D721Med (cell line): ENCODE data around the gene TMEM178B.

ENCODE experiments used
- DNase-seq: peaks from one replicate; pipeline ENCODE4 v3.0.0; 2011; ENCODE audit warnings: low spot score; ENCODE audit not compliant: insufficient read length
- FAIRE-seq: peaks from 2 replicates; lab custom pipeline; 2011; peaks lifted over from hg19 to GRCh38; lab: Jason Lieb, UNC
- TF ChIP-seq, protein P1 (sequence below): IDR thresholded peaks from 2 replicates; pipeline ENCODE4 v1.5.1; 2012; ENCODE audit warnings: mild to moderate bottlenecking, control low read depth; ENCODE audit not compliant: insufficient read depth; ENCODE audit errors: missing control alignments

TMEM178B gene

DNA sequence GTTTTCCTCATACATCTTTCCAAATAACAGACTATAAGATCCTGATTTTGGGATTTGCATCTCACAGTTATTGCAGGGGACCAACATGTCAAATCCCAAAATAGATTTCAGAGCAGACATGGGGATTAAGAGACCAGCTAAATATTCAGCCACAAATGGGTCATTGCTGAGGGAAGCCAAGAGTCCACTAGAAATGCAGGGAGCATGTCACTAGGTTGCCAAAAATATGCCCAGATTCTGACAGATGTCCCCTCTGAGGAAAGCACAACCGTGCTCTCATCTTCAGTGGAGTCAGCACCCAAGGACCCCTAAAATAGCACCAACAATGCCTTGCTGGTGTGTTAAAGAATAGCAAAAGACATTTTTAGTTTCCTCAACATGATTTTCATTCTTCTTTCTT is 421.2 kb downstream of the TMEM178B start:
- DNase-seq (no peak), FAIRE-seq (no peak)
- TF ChIP-seq, protein P1, sequence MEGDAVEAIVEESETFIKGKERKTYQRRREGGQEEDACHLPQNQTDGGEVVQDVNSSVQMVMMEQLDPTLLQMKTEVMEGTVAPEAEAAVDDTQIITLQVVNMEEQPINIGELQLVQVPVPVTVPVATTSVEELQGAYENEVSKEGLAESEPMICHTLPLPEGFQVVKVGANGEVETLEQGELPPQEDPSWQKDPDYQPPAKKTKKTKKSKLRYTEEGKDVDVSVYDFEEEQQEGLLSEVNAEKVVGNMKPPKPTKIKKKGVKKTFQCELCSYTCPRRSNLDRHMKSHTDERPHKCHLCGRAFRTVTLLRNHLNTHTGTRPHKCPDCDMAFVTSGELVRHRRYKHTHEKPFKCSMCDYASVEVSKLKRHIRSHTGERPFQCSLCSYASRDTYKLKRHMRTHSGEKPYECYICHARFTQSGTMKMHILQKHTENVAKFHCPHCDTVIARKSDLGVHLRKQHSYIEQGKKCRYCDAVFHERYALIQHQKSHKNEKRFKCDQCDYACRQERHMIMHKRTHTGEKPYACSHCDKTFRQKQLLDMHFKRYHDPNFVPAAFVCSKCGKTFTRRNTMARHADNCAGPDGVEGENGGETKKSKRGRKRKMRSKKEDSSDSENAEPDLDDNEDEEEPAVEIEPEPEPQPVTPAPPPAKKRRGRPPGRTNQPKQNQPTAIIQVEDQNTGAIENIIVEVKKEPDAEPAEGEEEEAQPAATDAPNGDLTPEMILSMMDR, result no peak

GRCh38 chr7:141497391-141497790 is 423.5 kb downstream of the TMEM178B start:
- FAIRE-seq (no peak), DNase-seq (no peak)
- TF ChIP-seq, protein P1, result no peak

- DNase-seq, result no peak
- TF ChIP-seq, protein P1, result no peak
- FAIRE-seq, result no peak
Measured at GRCh38 chr7:141500608-141501007, 426.7 kb downstream of the TMEM178B start.

- FAIRE-seq, result no peak
- no peak for DNase-seq
- TF ChIP-seq, protein P1, result no peak
Measured at GRCh38 chr7:141501451-141501850, 427.6 kb downstream of the TMEM178B start.

- TF ChIP-seq, protein P1, result no peak
Measured at GRCh38 chr7:141511316-141511675, 437.4 kb downstream of the TMEM178B start.

GRCh38 chr7:141511676-141512396 is 438.0 kb downstream of the TMEM178B start:
- TF ChIP-seq, protein P1, result no peak
- no peak for FAIRE-seq
- DNase-seq, result no peak

More at GRCh38 chr7:141511316-141511675, 437.4 kb downstream of the TMEM178B start:
- no peak for FAIRE-seq
- DNase-seq, result no peak

DNA sequence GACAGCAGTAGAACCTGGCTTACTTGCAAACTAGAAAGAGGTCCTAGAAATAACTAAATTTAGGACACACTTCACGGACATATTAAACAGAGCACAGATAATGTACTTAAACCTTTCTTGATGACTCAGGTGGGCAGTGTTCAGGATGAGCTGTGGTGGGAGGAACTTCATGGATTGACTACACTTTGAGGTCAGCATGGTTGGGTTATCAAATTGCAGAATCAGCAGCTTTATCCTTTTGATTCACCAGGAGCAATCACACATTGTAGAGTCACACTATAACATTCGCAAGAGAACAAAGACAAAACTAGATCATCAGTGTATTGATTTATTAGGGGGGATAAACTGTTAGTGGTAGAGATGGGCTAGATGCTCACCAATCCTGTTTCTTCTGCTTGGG is 438.7 kb downstream of the TMEM178B start:
- FAIRE-seq (no peak), DNase-seq (no peak)
- TF ChIP-seq, protein P1, result no peak
